ENCODE measurements around the gene MYL11.
"Not testable (repeated sequence)": the region's sequence is repeated elsewhere in the genome, so short reads cannot be mapped to it uniquely, and the experiment has no call there.

MYL11 gene, protein sequence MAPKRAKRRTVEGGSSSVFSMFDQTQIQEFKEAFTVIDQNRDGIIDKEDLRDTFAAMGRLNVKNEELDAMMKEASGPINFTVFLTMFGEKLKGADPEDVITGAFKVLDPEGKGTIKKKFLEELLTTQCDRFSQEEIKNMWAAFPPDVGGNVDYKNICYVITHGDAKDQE

DNA sequence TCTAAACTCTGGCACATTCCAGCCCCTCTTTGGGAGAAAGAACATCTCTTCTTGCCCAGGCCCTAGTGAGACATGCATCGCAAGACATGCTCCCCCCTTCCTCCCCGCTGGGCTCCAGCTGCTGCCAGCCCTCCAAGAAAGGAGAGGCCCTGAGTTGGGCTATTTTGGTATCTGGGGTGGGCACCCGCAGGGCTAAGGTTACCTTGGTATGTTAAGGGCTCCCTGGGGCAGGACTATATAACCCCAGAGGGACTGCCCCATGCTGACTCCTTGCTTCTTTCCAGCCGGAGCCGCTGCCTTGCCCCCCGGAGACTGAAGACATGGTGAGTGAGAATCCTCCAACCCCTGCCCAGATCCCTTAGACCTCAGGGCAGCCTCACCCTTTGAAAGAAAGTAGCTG lies at the start of gene MYL11:
MYL11 (plus strand) TSS at position 265 of the 400 bp plus-strand sequence; CDS start at position 321, 56 bp downstream.
- in situ Hi-C loops (cut with HindIII; ENCODE audit: low sequenced_read_pairs), result no loop called here

DNA sequence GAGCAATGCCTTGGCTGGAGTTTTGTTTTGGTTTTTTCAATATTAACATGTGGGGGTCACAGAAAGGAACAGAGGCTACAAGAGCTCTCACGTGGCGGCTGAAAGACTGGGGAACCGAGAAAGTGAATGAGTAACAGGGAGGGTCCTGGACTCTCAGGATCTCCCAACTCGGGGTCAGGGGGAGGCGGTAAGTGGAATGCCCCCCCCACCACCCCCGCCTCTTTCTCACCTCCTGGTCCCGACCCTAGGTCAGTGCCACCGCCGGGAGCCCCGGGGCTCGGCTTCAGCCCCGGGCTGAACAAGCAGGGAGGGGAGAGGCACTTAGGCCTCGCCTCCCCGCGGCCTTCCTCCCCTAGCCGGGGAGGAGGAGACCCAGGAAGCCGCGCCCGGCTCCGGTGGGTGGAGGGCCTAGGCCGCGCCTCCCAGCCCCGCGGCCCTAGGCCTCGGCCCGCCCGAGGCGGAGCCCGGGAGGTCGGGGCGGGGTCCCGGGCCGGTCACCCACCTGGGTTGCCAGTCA lies 40.1 kb upstream of the MYL11 start:
- in situ Hi-C loops (cut with HindIII; ENCODE audit: low sequenced_read_pairs), result not testable (repeated sequence)

DNA sequence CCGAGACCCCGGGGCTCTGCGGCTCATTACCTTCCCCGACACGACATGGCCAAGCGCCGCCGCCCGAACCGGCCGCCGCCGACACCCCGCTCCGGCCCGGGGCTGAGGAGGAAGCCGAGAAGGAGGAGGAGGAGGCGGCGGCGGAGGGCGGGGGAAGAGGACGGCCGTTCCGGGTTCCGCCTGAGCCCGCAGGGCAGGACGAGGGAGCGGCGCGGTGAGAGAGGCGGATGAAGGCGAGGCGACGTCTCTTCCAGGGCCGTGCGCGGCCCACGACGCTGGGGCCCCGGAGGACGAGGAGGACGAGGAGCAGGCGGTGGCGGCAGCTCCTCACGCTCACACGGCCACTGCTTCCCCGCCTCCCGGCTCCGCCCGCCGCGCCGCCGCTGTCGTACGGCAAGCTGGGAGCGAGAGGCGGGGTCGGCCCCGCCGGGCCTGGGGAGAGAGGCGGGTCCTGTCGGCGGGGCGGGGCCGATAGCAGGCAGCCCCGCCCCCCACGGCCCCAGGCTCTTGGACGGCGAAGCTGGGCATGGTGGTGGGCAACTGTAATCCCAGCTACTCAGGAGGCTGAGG lies 39.5 kb upstream of the MYL11 start:
- in situ Hi-C loops (cut with HindIII; ENCODE audit: low sequenced_read_pairs), result not testable (repeated sequence)

DNA sequence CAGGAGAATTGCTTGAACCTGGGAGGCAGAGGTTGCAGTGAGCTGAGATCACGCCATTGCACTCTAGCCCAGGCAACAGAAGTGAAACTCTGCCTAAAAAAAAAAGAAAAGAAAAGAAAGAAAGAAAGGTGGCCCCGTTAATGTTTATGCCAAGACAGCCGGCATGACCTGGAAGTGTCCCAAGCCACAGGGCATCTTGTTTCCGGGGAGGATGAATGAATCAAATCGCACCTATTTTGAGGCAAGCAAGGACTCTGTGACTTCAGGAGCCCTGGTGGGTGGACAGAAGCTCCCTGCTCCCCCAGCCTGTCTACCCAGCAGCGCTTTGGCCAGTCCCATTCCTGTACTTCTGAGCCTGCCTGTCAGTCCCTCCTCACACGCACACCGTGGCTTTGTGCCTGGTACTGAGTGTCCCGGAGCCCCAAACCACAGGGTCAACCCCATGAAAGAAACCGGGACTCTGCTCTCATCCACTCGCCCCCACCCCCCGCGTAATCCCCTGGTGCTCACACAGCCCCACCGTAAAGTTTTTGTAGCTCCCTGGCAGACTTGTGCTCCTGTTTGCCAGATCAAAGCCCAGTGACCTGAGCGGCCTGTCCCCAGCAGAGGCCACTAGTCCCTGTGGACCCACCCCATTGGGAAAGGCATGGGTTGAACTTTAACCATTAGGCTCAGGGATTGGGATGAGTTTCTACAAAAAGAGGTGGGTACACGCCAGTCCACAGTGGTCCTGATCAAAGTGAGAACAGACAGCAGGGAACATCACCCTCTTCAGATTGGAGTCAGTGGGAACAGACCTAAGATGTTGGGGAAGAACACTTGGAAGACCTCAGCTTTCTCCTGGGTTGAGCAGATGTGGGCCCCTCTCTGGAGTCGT lies 38.8 kb upstream of the MYL11 start:
- in situ Hi-C loops (cut with HindIII; ENCODE audit: low sequenced_read_pairs), result no loop called here

DNA sequence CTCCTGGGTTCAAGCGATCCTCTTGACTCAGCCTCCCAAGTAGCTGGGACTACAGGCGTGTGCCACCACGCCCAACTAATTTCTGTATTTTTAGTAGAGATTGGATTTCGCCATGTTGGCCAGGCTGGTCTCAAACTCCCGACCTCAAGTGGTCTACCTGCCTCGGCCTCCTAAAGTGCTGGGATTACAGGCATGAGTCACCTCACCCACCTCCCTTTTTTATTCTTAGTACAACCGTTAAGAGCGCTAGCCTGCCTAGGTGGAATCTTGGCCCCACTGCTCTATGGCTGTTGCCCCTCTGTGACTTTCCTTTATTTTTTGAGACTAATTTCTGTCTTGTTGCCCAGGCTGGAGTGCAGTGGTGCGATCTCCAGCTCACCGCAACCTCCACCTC lies 36.6 kb upstream of the MYL11 start:
- in situ Hi-C loops (cut with HindIII; ENCODE audit: low sequenced_read_pairs), result not testable (repeated sequence)

DNA sequence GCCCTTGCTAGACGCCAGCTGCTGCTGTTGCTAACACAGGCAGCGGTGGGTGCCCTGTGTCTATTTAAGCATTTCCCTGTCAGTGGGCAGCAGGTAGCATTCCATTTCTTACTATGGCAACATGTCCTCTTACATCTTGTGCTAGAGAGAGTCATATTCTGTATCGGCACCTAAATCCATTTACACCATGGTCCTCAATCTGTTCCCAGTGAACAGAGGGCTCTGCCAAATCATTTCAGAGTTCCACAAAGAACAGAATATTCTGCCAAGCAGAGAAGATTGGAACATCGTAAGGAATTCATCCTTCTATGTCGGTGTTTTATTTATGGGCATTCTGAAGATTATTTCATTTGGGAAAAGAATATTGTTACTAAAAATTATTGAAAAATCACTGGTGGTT lies 35.9 kb upstream of the MYL11 start:
- in situ Hi-C loops (cut with HindIII; ENCODE audit: low sequenced_read_pairs), result not testable (repeated sequence)

DNA sequence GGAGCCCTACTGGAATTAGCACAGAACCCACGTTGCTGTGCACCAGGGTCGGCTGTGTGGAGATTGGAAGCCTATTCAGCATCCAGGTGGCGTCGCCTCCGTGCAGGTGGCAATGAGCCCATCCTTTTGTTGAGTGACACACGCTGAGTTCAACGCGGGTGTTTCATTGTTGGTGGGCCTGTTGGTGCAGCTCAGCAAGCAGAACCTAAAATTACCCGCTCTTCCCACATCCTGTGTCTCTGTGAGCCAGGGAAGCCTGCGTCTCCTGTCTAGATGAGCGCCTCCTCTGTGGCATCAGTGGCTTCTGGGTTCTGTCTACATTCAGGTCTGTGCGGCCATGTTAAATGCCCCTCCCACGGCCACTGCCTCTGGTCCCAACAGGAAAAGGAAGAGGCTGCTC lies 34.0 kb upstream of the MYL11 start:
- in situ Hi-C loops (cut with HindIII; ENCODE audit: low sequenced_read_pairs), result no loop called here

DNA sequence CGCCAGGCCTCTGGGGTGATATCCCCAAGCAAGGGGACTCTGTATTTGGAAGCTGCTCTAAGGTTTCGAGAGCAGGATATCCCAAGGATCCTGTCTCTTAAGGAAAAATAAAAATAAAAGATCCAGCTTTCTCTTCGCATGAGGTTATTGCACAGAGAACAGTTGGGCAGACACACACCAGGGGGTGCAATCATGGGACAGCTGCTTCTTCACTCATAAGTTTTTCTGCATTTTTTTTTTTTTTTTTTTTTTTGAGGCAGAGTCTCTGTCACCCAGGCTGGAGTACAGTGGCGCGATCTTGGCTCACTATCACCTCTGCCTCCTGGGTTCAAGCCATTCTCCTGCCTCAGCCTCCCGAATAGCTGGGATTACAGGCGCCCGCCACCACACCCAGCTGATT lies 32.6 kb upstream of the MYL11 start:
- in situ Hi-C loops (cut with HindIII; ENCODE audit: low sequenced_read_pairs), result not testable (repeated sequence)

DNA sequence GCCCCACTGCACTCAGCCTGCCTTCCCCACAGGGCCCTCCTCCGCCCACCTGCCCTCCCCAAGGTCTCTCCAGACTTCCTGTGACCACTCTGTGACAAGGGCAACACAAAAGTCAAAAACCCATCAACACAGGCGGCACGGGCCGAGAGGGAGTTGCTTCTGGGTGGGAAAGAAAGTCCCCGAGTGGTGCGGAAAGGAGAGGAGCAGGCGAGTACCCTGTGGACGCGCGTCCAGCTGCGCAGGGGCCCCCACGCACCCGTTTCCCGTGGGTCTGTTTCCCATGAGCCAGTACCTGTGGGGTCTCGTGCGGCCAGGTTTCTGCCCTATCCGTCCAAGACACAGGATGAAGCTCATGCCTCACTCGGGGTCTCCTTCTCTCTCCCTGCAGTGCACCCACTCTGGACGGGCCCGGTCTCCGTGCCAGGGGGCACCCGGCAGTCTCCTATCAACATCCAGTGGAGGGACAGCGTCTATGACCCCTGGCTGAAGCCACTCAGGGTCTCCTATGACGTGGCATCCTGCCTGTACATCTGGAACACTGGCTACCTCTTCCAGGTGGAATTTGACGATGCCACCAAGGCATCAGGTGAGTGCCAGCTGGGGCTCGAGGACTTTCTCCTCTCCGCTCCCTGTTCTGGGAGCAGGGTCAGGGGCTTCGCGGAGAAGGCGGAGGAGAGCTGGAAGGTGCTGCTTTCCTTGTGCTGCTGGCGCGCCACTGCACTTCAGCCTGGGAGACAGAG lies 31.7 kb upstream of the MYL11 start:
- in situ Hi-C loops (cut with HindIII; ENCODE audit: low sequenced_read_pairs), result no loop called here

DNA sequence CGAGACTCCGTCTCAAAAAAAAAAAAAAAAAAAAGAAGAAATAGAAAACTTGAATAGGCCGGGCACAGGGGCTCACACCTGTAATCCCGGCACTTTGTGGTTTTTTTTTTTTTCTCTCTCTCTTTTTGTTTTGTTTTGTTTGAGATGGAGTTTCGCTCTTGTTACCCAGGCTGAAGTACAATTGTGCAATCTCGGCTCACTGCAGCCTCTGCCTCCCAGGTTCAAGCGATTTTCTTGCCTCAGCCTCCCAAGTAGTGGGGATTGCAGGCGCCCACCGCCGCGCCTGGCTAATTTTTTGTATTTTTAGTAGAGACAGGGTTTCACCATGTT lies 31.1 kb upstream of the MYL11 start:
- in situ Hi-C loops (cut with HindIII; ENCODE audit: low sequenced_read_pairs), result not testable (repeated sequence)

DNA sequence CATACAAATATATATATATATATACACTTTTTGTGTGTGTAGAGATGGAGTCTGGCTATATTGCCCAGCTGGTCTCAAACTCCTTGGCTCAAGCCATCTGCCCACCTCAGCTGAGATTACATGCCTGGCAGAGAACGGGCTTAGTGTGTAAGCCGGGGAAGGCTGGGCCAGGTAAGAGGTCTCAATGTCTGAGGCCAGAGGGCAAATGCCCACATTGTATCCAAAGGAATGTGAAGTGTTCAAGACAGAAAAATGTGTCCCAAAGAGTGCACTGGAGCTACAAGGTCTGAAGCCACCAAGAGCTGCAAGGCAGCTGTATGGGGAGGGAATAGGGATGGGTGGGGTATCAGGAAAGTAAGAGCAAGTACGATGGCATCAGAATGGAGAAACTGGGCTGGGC lies 28.3 kb upstream of the MYL11 start:
- in situ Hi-C loops (cut with HindIII; ENCODE audit: low sequenced_read_pairs), result no loop called here

DNA sequence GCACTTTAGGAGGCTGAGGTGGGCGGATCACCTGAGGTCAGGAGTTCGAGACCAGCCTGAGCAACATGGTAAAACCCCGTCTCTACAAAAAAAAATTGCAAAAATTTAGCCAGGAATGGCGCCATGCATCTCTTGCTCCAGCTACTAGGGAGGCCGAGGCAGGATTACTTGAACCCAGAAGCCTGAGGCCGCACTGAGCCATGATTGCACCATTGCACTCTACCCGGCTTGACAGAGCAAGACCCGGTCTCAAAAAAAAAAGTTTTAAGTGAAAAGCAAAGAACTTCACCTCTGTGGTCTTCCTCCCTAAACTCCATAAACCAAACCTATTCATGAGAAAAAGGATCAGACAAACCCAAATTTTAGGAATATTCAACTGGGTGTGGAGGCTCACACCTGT lies 26.5 kb upstream of the MYL11 start:
- in situ Hi-C loops (cut with HindIII; ENCODE audit: low sequenced_read_pairs), result no loop called here

DNA sequence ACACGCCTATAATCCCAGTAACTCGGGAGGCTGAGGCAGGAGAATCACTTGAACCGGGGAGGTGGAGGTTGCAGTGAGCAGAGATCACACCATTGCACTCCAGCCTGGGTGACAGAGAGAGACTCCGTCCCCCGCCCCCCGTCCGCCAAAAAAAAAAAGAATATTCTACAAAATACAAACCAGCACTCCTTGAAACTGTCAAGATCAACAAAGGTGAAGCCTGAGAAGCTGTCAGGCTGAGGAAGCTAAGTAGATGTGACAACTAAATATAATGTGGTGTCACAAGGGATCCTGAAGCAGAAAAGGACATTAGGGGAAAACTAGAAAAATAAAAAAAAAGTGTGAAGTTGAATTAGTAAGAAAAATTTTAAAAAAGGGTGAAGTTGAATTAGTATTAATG lies 25.7 kb upstream of the MYL11 start:
- in situ Hi-C loops (cut with HindIII; ENCODE audit: low sequenced_read_pairs), result no loop called here

DNA sequence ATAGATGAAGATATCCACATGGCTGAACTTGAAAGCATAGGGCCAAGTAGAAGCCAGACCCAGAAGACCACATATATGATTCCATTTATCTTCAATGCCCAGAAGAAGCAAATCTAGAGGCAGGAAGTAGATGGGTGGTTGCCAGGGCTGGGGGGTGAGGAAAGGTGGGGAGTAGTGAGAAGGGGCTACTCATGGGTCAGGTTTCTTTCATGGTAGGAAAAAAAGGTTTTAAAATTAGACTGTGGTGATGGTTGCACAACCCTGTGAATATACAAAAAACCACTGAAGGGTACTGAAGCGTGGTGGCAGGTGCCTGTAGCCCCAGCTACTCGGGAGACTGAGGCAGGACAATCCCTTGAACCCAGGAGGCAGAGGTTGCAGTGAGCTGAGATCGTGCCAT lies 24.9 kb upstream of the MYL11 start:
- in situ Hi-C loops (cut with HindIII; ENCODE audit: low sequenced_read_pairs), result no loop called here

DNA sequence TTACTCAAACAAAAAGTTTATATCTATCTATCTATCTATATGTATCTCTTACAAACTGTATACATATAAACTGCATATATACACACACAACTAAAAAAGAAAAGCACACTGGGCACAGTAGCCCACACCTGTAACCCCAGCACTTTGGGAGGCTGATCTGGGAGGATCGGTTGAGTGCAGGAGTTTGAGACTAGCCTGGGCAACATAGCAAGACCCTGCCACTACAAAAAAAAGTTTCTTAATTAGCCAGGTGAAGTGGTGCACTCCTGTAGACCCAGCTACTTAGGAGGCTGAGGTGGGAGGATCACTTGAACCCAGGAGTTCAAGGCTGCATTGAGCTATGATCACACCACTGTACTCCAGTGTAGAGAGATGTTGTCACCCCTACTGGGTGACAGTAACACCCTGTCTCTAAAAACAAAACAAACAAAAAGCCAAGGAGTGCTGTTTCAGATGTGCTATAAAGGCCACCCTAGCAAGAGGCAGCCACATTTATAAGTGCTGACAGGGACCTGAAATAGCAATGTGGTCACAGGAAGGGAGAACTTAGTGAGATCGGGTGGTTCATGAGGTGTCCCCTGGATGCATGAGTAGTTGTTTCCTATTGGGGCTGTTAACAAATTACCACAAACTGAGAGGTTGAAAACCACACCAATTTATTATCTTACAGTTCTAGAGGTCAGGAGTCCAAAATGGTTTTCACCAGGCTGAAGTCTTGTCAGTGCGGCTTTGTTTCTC lies 24.3 kb upstream of the MYL11 start:
- in situ Hi-C loops (cut with HindIII; ENCODE audit: low sequenced_read_pairs), result no loop called here

DNA sequence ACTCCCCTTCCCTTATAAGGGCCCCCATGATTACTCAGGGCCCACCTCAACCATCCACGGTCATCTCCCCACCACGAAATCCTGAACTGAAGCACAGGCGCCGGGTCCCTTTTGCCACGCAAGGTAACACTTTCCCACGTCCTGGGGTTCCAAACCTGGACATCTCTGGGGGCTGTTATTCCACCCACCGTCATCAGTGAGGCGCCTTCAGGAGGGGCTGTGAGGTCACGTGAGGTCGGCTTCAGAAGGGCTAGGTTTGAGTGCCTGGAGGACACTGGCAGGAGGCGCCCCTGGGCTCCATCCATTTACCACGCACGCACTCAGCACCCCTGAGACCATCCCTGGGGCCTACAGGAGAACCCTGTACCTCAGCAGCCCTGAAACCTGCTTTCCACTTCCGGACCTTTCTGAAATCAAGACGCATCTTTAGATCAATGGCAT lies 23.6 kb upstream of the MYL11 start:
- in situ Hi-C loops (cut with HindIII; ENCODE audit: low sequenced_read_pairs), result no loop called here

DNA sequence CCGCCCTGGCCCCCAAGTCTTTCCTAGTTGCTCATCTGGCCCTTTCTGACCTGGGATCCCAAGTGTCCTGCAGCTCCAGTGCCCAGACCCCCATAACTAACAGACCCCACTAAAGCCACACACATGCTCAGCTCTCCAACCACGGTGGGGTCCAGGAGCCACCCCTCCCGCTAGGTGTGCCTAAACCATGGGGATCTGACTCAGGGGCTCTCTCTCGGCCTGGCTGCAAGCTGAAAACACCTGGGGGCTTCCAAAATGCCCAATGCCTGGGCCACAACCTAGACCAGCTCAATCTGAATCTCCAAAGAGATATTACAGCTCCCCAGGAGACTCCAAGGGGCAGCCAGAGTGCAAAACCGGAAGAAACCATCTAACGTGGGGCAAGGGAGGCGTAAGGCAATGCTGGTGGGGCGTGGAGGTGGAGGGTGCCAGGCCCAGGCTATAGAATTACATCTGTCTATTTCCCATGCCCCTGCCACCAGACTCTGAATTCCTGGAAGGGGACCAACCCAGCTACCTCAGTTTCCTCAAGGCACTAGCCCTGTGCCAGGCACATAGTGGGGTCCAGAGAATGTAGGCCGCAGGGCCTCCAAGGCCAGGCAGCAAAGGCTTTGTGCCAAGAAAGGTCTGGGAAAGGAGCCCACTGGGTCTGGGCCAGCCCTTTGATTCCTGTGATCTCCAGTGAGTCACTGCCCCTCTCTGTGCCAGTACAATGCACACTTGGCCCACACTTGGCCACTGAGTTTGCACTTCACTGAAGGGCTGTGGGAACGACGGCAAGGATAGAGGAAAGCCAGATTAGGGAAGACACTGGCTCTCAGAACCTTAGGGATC lies 22.8 kb upstream of the MYL11 start:
- in situ Hi-C loops (cut with HindIII; ENCODE audit: low sequenced_read_pairs), result no loop called here

DNA sequence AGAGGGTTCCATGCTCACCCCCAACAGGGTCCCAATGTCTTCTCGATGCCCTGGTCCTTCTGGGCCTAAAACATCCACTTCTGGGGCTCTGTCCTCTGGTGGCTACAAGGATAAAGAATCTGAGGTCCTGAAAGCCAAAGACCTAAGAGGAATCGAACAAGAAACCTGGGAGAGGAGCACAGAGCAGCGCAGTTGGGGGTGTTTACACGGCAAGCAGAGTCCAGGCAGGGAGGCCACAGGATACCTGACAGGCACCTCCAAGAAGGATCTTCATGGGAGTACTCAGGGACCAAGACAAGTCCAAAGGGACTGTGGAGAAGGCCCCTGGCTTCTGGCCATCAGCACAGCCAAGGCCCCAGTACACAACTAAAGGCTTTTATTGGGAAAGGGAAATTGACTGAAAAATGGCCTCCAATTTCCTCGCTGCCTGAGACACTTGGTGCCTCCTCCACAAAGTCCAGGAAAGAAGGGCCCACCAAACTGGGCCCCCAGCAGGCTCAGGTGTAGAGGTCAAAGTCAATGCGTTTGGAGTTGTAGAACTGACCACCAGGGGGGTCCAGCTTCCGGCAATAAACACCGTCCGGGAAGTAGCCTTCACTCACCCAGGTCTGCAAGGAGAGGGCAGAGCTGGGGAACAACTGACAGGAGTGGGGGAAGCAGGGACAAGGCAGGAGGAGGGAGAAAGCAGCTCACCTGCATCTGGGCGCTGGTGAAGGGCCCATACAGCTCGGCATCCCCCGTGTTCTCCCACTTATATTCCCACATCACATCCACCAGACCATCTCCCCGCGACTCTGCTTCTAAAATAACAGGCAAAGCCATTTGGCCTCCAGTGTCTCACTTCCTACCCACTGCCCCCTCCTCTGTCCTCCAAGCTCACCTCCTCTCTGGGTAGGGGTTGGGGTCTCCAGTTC lies 21.9 kb upstream of the MYL11 start:
- in situ Hi-C loops (cut with HindIII; ENCODE audit: low sequenced_read_pairs), result no loop called here

Measured in DLD1 (cell line).